Activated T-helper 1 cell treated with Interleukin-2 at 50 U/mL for 16 hours (primary cell): ENCODE data around the gene FBXL19.
"Not testable (repeated sequence)": the region's sequence is repeated elsewhere in the genome, so short reads cannot be mapped to it uniquely, and the experiment has no call there.

ENCODE experiments used
- DNase-seq: peaks from one replicate; pipeline ENCODE4 v3.0.0-alpha.2; 2020; ENCODE audit warnings: low read depth

The FBXL19 gene

GRCh38 chr16:30923554-30924075 lies at the start of gene FBXL19:
Gene FBXL19, plus strand, starts transcription at chr16:30923572. Its CDS starts 2,183 bp downstream, at chr16:30925755.
- no peak for DNase-seq

GRCh38 chr16:30874244-30874820 lies 49.0 kb upstream of the FBXL19 start:
- no peak for DNase-seq

GRCh38 chr16:30874821-30875717 lies 48.3 kb upstream of the FBXL19 start:
- peak; percentile 87 for DNase-seq

- no peak for DNase-seq
These were observed 47.2 kb upstream of the FBXL19 start for GRCh38 chr16:30875871-30876801.

- no peak for DNase-seq
These were observed 46.5 kb upstream of the FBXL19 start for GRCh38 chr16:30876867-30877266.

GRCh38 chr16:30882429-30883310 lies 40.7 kb upstream of the FBXL19 start:
- no peak for DNase-seq

- no peak for DNase-seq
These were observed 38.6 kb upstream of the FBXL19 start for GRCh38 chr16:30884760-30885159.

GRCh38 chr16:30885196-30885595 lies 38.2 kb upstream of the FBXL19 start:
- no peak for DNase-seq

- DNase-seq = no peak
These were observed 37.2 kb upstream of the FBXL19 start for GRCh38 chr16:30886145-30886544.

GRCh38 chr16:30887927-30888326 lies 35.4 kb upstream of the FBXL19 start:
- DNase-seq = no peak

GRCh38 chr16:30888856-30889499 lies 34.4 kb upstream of the FBXL19 start:
- no peak for DNase-seq

- no peak for DNase-seq
These were observed 33.7 kb upstream of the FBXL19 start for GRCh38 chr16:30889721-30890120.

- not testable (repeated sequence) for DNase-seq
These were observed 32.1 kb upstream of the FBXL19 start for GRCh38 chr16:30891043-30891823.

- no peak for DNase-seq
These were observed 30.5 kb upstream of the FBXL19 start for GRCh38 chr16:30892670-30893416.

- DNase-seq = no peak
These were observed 30.0 kb upstream of the FBXL19 start for GRCh38 chr16:30893417-30893743.

- peak; percentile 71 for DNase-seq
These were observed 29.4 kb upstream of the FBXL19 start, which contains the start of gene BCL7C for GRCh38 chr16:30893744-30894539. Gene BCL7C, minus strand, starts transcription at chr16:30894077. Its CDS starts 133 bp downstream, at chr16:30893944.

GRCh38 chr16:30894540-30895368 lies 28.6 kb upstream of the FBXL19 start:
- DNase-seq = no peak
